ENCODE measurements around the gene CAPZA1. TPM values are rescaled to one million over a fixed set of nuclear protein-coding genes. Genes with fewer than 3 reads are reported as not detected.
"Not testable (repeated sequence)": the region's sequence is repeated elsewhere in the genome, so short reads cannot be mapped to it uniquely, and the experiment has no call there.

The CAPZA1 gene
- total RNA-seq, 1 donor from 2014 or later = 121 TPM

DNA sequence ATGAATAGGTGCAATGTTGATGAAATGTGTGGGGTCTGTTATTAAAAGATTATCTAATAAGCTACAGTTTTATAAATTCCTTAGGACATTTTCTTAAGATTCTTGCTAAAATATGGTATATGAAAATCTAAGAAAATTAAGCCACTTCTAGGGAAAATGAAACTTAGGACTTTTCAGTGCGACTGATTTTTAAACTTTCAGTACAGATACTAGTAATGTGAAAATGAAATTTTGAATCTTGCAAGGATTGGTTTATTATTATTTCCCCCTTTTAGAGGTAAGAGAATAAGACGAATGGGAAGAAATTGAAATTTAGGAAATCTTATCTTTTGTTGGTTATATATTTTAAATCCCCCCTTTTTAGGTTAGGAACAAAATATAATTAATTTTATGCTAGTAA, 16.4 kb downstream of the CAPZA1 start:
- DNase-seq (ENCODE audit: low spot score) = no peak
- Mint-ChIP-seq H3K9me3 (ENCODE audit: low read depth) (peaks cover 3% of the 10 kb centered on the region), H3K27me3 (ENCODE audit: low read depth) (no peaks in the 10 kb centered on the region), H3K36me3 (ENCODE audit: low read depth) (no peaks in the 10 kb centered on the region), H3K4me3 (ENCODE audit: unreplicated experiment) (no peak overlapping the region), H3K27ac (ENCODE audit: unreplicated experiment) (peak overlapping the region; percentile 61), H3K4me1 (ENCODE audit: low read depth) (peaks cover 57% of the 10 kb centered on the region)
- TF ChIP-seq, protein P1, sequence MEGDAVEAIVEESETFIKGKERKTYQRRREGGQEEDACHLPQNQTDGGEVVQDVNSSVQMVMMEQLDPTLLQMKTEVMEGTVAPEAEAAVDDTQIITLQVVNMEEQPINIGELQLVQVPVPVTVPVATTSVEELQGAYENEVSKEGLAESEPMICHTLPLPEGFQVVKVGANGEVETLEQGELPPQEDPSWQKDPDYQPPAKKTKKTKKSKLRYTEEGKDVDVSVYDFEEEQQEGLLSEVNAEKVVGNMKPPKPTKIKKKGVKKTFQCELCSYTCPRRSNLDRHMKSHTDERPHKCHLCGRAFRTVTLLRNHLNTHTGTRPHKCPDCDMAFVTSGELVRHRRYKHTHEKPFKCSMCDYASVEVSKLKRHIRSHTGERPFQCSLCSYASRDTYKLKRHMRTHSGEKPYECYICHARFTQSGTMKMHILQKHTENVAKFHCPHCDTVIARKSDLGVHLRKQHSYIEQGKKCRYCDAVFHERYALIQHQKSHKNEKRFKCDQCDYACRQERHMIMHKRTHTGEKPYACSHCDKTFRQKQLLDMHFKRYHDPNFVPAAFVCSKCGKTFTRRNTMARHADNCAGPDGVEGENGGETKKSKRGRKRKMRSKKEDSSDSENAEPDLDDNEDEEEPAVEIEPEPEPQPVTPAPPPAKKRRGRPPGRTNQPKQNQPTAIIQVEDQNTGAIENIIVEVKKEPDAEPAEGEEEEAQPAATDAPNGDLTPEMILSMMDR (IDR thresholded peaks at IDR 0.05) = no peak

DNA sequence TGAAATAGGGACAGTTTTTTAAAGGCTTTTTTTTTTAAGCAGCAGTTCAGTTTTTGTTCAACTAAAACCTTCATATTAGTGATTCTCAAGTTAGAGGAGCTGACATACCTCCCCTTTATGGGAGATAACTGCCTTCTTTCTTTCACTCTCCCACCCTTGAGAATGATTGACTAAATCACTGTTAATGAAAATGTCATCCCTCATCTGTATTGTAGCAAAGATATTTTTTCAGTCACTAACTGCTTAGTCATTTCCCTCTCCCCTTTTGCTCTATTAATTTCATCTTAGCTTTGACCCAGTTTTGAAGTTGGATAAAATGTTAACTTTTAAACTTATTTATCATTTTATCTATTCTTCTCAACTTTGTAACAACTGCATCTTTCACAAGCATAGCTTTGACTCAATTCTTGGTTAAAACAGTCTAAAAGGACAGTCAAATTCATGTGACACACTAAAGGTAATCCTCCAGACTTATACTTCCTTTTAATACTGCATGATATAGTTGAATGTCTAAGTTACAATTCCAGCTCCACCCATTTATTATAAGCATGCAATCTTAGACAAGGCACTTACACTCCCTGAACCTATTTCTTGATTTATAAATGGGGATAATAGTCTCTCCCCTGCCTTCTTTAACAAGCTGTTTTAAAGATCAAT, 17.1 kb downstream of the CAPZA1 start:
- Mint-ChIP-seq H3K4me3 (ENCODE audit: unreplicated experiment) (no peak overlapping the region), H3K36me3 (ENCODE audit: low read depth) (no peaks in the 10 kb centered on the region), H3K27me3 (ENCODE audit: low read depth) (no peaks in the 10 kb centered on the region), H3K4me1 (ENCODE audit: low read depth) (peaks cover 52% of the 10 kb centered on the region), H3K9me3 (ENCODE audit: low read depth) (peaks cover 3% of the 10 kb centered on the region), H3K27ac (ENCODE audit: unreplicated experiment) (peak overlapping the region; percentile 90)
- DNase-seq (ENCODE audit: low spot score) = no peak
- TF ChIP-seq, protein P1 (IDR thresholded peaks at IDR 0.05) = no peak

DNA sequence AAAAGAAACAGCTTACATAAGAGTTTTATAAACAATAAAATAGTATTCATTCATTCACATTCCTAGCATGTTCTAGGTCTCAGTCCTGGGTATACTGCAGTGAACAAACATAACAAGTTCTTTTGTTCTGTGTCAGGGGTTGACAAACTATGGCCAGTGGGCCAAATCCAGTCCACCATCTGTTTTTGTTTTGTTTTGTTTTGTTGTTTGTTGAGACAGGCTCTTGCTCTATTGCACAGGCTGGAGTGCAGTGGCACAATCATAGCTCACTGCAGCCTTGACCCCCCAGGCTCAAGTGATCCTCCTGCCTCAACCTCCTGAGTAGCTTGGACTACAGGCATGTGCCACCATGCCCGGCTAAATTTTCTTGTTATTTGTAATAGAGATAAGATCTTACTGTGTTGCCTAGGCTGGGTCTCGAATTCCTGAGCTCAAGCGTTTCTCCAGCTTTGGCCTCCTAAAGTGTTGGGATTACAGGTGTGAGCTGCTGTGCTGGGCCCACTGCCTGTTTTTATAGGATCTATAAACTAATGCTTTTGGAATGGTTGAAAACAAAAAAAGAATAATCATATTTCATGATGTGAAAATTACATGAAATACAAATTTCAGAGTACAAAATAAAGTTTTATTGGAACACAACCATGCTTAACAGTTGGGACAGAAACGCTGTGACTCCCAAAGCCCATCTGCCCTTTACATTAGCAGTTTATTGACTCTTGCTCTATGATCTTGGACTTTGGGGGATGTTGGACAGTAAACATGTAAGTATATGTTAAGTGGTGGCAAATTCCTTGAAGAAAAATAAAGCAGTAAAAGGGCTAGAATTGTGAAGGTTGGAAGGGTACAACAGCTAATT, 17.9 kb downstream of the CAPZA1 start:
- peak overlapping the region; percentile 90 for H3K27ac Mint-ChIP-seq (ENCODE audit: unreplicated experiment)
- H3K9me3 Mint-ChIP-seq (ENCODE audit: low read depth) = peaks cover 3% of the 10 kb centered on the region
- H3K36me3 Mint-ChIP-seq (ENCODE audit: low read depth) = no peaks in the 10 kb centered on the region
- H3K4me3 Mint-ChIP-seq (ENCODE audit: unreplicated experiment) = no peak overlapping the region
- peaks cover 47% of the 10 kb centered on the region for H3K4me1 Mint-ChIP-seq (ENCODE audit: low read depth)
- DNase-seq (ENCODE audit: low spot score) = no peak
- TF ChIP-seq, protein P1 (IDR thresholded peaks at IDR 0.05) = no peak
- H3K27me3 Mint-ChIP-seq (ENCODE audit: low read depth) = no peaks in the 10 kb centered on the region

DNA sequence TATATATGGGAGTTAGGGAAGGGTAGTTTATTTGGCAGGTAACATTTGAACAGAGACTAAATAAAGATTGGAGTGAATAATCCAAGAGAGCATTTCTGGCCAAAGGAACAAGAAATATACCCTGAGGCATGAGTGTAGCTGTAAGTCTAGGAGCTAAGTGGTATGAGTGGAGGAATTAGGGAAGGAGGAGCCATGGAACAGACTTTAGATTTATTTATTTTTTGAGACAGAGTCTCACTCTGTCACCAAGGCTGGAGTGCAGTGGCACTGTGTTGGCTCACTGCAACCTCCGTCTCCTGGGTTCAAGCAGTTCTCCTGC, 18.4 kb downstream of the CAPZA1 start:
- H3K4me1 Mint-ChIP-seq (ENCODE audit: low read depth) = peaks cover 43% of the 10 kb centered on the region
- DNase-seq (ENCODE audit: low spot score) = no peak
- peak overlapping the region; percentile 90 for H3K27ac Mint-ChIP-seq (ENCODE audit: unreplicated experiment)
- peaks cover 3% of the 10 kb centered on the region for H3K9me3 Mint-ChIP-seq (ENCODE audit: low read depth)
- TF ChIP-seq, protein P1 (IDR thresholded peaks at IDR 0.05) = no peak
- H3K27me3 Mint-ChIP-seq (ENCODE audit: low read depth) = no peaks in the 10 kb centered on the region
- H3K36me3 Mint-ChIP-seq (ENCODE audit: low read depth) = no peaks in the 10 kb centered on the region
- no peak overlapping the region for H3K4me3 Mint-ChIP-seq (ENCODE audit: unreplicated experiment)

DNA sequence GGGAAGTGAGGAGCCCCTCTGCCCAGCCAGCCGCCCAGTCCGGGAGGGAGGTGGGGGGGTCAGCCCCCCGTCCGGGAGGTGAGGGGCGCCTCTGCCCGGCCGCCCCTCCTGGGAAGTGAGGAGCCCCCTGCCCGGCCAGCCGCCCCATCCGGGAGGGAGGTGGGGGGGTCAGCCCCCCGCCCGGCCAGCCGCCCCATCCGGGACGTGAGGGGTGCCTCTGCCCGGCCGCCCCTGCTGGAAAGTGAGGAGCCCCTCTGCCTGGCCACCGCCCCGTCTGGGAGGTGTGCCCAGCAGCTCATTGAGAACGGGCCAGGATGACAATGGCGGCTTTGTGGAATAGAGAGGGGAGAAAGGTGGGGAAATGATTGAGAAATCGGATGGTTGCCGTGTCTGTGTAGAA, 20.8 kb downstream of the CAPZA1 start:
- H3K27ac Mint-ChIP-seq (ENCODE audit: unreplicated experiment); H3K27me3 Mint-ChIP-seq (ENCODE audit: low read depth); H3K9me3 Mint-ChIP-seq (ENCODE audit: low read depth); H3K36me3 Mint-ChIP-seq (ENCODE audit: low read depth); H3K4me3 Mint-ChIP-seq (ENCODE audit: unreplicated experiment); DNase-seq (ENCODE audit: low spot score): not testable (repeated sequence)
- peaks cover 25% of the 10 kb centered on the region for H3K4me1 Mint-ChIP-seq (ENCODE audit: low read depth)

Data from chondrocyte (in vitro differentiated cells).